SJCRH30 (cell line): Measurements from ENCODE around the gene CDK12. TPM values are rescaled to one million over a fixed set of nuclear protein-coding genes. Genes with fewer than 3 reads are reported as not detected.
"Not testable (repeated sequence)": the region's sequence is repeated elsewhere in the genome, so short reads cannot be mapped to it uniquely, and the experiment has no call there.

Experiments
- DNase-seq, 2 experiments: peaks; one replicate each; pipeline ENCODE4 v3.0.0-alpha.2; 2015 to 2020
- H3K27ac ChIP-seq: fragments of 250-450 bp; sonication (Bioruptor Pico); 2 replicates; pipeline ENCODE4 v1.5.1; 2020; ENCODE audit warnings: mild to moderate bottlenecking, moderate library complexity
- H3K27me3 ChIP-seq: fragments of 250-450 bp; sonication (Bioruptor Pico); 2 replicates; pipeline ENCODE4 v1.5.1; 2020; ENCODE audit warnings: mild to moderate bottlenecking, moderate library complexity
- H3K36me3 ChIP-seq: fragments of 250-450 bp; sonication (Bioruptor Pico); 2 replicates; pipeline ENCODE4 v1.5.1; 2020; ENCODE audit warnings: mild to moderate bottlenecking, moderate library complexity
- H3K4me1 ChIP-seq: fragments of 250-450 bp; sonication (Bioruptor Pico); 2 replicates; pipeline ENCODE4 v1.5.1; 2020; ENCODE audit warnings: mild to moderate bottlenecking, moderate library complexity
- H3K4me3 ChIP-seq: fragments of 250-450 bp; sonication (Bioruptor Pico); 2 replicates; pipeline ENCODE4 v1.5.1; 2020; ENCODE audit warnings: mild to moderate bottlenecking, moderate library complexity
- H3K9me3 ChIP-seq: fragments of 250-450 bp; sonication (Bioruptor Pico); replicated peaks from 2 replicates; pipeline ENCODE4 v1.5.1; 2020; ENCODE audit warnings: mild to moderate bottlenecking, moderate library complexity
- total RNA-seq: library from RNA; depleted of rRNA; stranded (reverse); fragments of >200 nt; shearing (Covaris generic); gene quantifications from 2 replicates; pipeline ENCODE4 v1.2.3, GENCODE V29; 2014

The CDK12 gene
- total RNA-seq, 1 experiment from 2014 or later, result 51.9 TPM

DNA sequence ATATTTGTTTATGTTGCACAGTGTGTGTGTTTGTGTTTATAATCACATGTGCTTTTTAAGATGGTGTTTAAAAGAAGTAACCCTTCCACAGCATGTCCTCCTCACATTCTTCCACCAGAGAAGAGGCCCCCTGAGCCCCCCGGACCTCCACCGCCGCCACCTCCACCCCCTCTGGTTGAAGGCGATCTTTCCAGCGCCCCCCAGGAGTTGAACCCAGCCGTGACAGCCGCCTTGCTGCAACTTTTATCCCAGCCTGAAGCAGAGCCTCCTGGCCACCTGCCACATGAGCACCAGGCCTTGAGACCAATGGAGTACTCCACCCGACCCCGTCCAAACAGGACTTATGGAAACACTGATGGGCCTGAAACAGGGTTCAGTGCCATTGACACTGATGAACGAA is 69.2 kb downstream of the CDK12 start:
- H3K4me1 ChIP-seq, result peaks cover 15% of the 10 kb centered on the region
- H3K36me3 ChIP-seq, result peaks cover 62% of the 10 kb centered on the region
- H3K9me3 ChIP-seq, result no peaks in the 10 kb centered on the region
- DNase-seq, result no peak
- H3K4me3 ChIP-seq, result no peak overlapping the region
- H3K27ac ChIP-seq, result no peak overlapping the region
- H3K27me3 ChIP-seq, result no peaks in the 10 kb centered on the region

DNA sequence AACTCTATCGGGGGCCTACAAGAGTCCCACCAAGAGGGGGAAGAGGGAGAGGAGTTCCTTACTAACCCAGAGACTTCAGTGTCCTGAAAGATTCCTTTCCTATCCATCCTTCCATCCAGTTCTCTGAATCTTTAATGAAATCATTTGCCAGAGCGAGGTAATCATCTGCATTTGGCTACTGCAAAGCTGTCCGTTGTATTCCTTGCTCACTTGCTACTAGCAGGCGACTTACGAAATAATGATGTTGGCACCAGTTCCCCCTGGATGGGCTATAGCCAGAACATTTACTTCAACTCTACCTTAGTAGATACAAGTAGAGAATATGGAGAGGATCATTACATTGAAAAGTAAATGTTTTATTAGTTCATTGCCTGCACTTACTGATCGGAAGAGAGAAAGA is 70.0 kb downstream of the CDK12 start:
- no peak for DNase-seq
- H3K36me3 ChIP-seq, result peaks cover 56% of the 10 kb centered on the region

DNA sequence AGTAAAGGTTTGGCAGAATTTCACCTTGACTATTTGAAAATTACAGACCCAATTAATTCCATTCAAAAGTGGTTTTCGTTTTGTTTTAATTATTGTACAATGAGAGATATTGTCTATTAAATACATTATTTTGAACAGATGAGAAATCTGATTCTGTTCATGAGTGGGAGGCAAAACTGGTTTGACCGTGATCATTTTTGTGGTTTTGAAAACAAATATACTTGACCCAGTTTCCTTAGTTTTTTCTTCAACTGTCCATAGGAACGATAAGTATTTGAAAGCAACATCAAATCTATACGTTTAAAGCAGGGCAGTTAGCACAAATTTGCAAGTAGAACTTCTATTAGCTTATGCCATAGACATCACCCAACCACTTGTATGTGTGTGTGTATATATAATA is 72.6 kb downstream of the CDK12 start:
- Histone ChIP-seq H3K27me3 (no peaks in the 10 kb centered on the region), H3K36me3 (peaks cover 30% of the 10 kb centered on the region), H3K27ac (no peak overlapping the region), H3K9me3 (no peaks in the 10 kb centered on the region), H3K4me1 (no peaks in the 10 kb centered on the region), H3K4me3 (no peak overlapping the region)
- no peak for DNase-seq

More for the DNA sequence above, 70.0 kb downstream of the CDK12 start:
- H3K27ac ChIP-seq, result no peak overlapping the region
- no peak overlapping the region for H3K4me3 ChIP-seq
- H3K27me3 ChIP-seq, result no peaks in the 10 kb centered on the region
- no peaks in the 10 kb centered on the region for H3K9me3 ChIP-seq
- peaks cover 11% of the 10 kb centered on the region for H3K4me1 ChIP-seq

DNA sequence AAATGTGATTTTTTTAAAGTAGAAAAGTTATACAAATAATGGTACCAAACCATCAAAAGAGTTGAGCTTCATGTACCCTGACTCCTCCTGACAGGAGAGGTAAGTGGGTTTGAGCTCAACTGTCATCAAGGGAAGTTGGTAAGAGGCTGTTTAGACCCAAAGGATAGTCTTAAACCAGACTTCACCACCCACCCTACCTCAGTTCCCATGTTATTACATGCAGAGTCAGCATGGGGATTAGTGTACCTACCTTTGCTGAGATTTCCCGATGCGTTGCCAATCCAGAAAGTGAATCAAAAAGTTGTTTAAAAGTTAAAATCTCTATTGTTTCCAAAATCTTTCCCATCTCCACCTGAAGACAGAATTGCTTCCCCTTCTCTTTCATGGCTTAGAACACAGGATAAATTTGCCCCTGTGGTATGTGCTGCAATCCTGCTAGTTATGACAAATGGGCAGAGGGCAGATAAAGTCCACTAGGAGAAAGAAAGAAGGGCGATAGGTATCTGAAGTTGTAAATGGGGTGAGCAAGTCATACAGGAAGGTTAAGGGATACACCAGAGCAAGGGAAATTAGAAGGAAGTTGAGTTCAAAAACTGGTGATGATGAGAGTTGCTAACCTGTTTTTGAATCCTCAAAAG is 73.6 kb downstream of the CDK12 start:
- no peak overlapping the region for H3K27ac ChIP-seq
- H3K27me3 ChIP-seq, result no peaks in the 10 kb centered on the region
- no peak for DNase-seq
- H3K4me3 ChIP-seq, result no peak overlapping the region
- H3K36me3 ChIP-seq, result peaks cover 20% of the 10 kb centered on the region
- no peaks in the 10 kb centered on the region for H3K9me3 ChIP-seq
- no peaks in the 10 kb centered on the region for H3K4me1 ChIP-seq

DNA sequence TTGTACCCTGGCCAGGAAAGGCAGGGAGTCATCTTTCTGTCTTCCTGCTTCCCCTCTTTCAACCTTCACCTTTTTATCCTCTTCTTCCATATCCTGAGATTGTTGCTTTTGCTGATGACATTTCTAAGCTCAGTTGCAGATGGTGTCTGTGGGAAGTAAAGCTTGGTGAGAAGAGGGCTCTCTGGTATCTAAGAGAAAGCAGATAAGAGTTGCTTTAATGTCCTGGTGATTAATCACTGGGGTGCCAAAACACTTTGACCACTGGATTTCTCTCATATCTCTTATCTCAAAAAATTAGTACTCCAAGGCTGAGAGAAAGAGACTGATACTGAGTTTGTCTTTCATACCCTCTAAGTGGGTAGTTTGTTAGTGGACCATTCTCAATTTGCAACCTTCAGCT is 75.2 kb downstream of the CDK12 start:
- Histone ChIP-seq H3K27ac (no peak overlapping the region), H3K4me1 (no peaks in the 10 kb centered on the region), H3K9me3 (no peaks in the 10 kb centered on the region), H3K27me3 (no peaks in the 10 kb centered on the region), H3K36me3 (peaks cover 7% of the 10 kb centered on the region; the same call in 1 of the 2 replicates), H3K4me3 (no peak overlapping the region)
- DNase-seq, result no peak

DNA sequence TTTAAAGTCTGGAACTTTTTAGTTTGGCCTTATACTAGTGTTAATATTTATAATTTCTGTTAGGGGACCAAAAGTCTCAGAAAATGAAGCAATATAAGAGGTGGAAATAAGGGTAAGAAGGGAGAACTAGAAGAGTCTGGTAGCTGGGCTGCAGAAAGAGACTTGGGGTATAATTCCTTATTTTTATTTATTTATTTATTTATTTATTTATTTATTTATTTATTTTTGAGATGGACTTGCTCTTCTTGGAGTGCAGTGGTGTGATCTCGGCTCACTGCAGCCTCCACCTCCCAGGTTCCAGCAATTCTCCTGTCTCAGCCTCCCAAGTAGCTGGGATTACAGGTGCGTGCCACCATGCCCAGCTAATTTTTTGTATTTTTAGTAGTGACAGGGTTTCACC is 76.1 kb downstream of the CDK12 start:
- not testable (repeated sequence) for H3K36me3 ChIP-seq, H3K27ac ChIP-seq, DNase-seq, H3K27me3 ChIP-seq, H3K4me3 ChIP-seq, H3K9me3 ChIP-seq, H3K4me1 ChIP-seq

DNA sequence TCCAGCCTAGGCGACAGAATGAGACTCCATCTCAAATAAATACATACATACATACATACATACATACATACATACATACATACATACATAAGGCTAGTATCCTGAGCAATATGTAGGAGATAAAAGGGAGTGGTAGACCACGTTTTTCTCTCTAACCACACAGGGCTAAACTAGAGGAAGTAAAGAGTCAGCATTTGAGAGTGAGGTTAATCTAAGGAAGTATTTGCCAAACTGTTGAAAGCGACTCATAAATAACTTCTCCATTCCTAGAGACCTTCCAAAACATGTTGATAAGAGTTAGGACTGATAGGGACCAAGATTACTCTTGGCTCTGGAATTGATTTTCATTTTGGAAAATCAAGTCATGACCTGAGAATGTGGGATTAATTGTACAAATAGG is 77.6 kb downstream of the CDK12 start:
- no peak overlapping the region for H3K4me3 ChIP-seq

DNA sequence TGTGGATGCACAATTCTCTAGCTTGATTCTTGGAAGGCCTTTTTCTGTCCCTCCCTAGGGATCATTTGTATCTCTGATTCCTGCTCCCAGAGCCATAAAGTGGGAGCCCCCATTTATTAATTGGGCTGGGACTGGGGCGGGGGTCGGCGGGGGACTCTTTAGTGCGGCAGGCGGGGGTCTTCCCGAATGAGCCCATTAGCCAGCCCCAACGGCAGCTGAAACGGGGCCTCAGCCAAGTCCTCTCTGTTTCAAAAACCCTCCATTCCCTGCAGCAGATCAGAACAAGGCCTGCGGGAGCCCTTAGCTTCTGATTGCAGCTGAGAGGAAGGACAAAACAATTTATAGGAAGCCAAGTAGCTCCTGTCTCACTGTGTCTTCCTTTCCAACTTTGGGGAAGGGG is 79.3 kb downstream of the CDK12 start:
- no peak overlapping the region for H3K27ac ChIP-seq
- DNase-seq, result no peak
- H3K4me1 ChIP-seq, result no peaks in the 10 kb centered on the region

More for the DNA sequence above, 77.6 kb downstream of the CDK12 start:
- H3K27ac ChIP-seq, result no peak overlapping the region
- no peaks in the 10 kb centered on the region for H3K9me3 ChIP-seq
- H3K27me3 ChIP-seq, result no peaks in the 10 kb centered on the region
- DNase-seq, result no peak
- H3K4me1 ChIP-seq, result no peaks in the 10 kb centered on the region
- H3K36me3 ChIP-seq, result no peaks in the 10 kb centered on the region

DNA sequence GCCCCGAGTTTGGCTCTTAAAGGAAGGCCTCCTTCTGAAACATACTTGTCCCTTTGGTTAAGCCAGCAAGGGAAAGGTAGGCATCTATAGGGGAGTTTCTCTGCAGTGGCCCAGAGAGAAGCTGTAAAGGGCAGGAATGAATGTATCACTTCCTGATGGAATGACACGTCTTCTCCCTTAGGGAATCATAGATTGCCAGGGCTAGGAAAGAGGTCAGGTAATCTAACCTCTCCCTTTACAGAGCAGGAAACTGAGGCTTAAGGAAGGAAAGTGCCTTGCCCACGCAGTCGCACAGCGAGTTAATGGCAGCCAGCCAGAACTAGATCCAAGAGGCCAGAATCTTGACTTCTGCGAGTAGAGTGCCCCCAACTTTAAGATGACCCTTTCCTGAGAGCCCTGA is 80.4 kb downstream of the CDK12 start:
- Histone ChIP-seq H3K9me3 (no peaks in the 10 kb centered on the region), H3K4me3 (no peak overlapping the region), H3K36me3 (no peaks in the 10 kb centered on the region), H3K27ac (no peak overlapping the region), H3K27me3 (no peaks in the 10 kb centered on the region), H3K4me1 (no peaks in the 10 kb centered on the region)
- no peak for DNase-seq

More for the DNA sequence above, 79.3 kb downstream of the CDK12 start:
- no peak overlapping the region for H3K4me3 ChIP-seq
- H3K9me3 ChIP-seq, result no peaks in the 10 kb centered on the region
- H3K27me3 ChIP-seq, result no peaks in the 10 kb centered on the region
- H3K36me3 ChIP-seq, result no peaks in the 10 kb centered on the region

DNA sequence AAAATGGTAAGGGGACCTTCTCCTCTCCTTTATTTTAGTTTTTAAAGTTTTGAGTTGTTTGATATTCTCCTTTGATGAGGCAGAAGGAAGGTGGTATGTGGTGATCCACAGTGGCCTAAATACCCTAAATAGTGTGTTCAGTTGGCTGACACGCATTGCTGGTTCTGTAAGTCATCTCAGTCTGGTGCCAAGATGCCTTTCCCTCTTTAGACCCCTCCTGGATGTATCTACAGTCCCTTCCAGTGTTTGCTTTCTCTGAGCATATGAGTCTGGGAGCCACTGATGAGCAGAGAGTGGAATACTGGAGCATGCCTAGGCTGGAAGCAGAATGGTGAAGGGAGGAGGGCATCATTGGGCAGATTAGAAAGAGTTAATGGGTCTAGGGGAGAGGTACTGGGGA is 81.9 kb downstream of the CDK12 start:
- Histone ChIP-seq H3K27me3 (no peaks in the 10 kb centered on the region), H3K4me1 (no peaks in the 10 kb centered on the region), H3K9me3 (no peaks in the 10 kb centered on the region), H3K36me3 (no peaks in the 10 kb centered on the region), H3K4me3 (no peak overlapping the region), H3K27ac (no peak overlapping the region)
- DNase-seq, result no peak

DNA sequence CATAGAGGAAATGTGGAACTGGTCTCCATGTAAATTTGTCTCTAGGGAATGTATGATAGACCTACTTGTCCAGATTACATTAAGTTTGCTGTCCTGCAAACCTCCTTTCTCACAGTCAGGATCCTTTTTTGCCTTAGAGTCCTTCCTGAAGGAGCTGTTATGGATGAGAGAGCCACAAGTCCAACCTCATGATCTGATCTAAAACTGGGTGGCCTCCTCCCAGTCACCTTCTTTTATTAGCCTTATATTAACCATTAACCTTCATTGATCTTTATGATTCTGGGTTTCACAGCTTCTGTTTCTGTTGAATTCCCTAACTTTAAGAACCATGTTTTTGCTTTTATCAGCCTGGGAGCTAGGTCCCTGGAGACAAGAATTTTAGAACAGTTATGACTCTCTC is 82.4 kb downstream of the CDK12 start:
- Histone ChIP-seq H3K27ac (no peak overlapping the region), H3K4me1 (no peaks in the 10 kb centered on the region), H3K36me3 (no peaks in the 10 kb centered on the region), H3K9me3 (no peaks in the 10 kb centered on the region), H3K27me3 (no peaks in the 10 kb centered on the region), H3K4me3 (no peak overlapping the region)
- no peak for DNase-seq

DNA sequence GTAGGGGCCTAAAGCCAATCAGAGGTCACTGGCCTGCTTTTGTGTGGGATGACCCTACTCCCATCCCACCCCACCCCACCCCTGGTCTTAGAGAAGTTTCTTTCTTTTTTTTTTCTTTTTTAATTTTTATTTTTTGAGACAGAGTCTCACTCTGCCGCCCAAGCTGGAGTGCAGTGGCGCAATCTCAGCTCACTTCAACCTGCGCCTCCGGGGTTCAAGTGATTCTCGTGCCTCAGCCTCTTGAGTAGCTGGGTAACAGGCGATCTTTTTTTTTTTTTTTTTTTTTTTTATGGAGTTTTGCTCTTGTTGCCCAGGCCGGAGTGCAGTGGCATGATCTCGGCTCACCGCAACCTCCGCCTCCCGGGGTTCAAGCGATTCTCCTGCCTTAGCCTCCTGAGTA is 83.1 kb downstream of the CDK12 start:
- H3K4me1 ChIP-seq, H3K9me3 ChIP-seq, H3K27ac ChIP-seq, H3K27me3 ChIP-seq, H3K4me3 ChIP-seq, DNase-seq, H3K36me3 ChIP-seq: not testable (repeated sequence)

DNA sequence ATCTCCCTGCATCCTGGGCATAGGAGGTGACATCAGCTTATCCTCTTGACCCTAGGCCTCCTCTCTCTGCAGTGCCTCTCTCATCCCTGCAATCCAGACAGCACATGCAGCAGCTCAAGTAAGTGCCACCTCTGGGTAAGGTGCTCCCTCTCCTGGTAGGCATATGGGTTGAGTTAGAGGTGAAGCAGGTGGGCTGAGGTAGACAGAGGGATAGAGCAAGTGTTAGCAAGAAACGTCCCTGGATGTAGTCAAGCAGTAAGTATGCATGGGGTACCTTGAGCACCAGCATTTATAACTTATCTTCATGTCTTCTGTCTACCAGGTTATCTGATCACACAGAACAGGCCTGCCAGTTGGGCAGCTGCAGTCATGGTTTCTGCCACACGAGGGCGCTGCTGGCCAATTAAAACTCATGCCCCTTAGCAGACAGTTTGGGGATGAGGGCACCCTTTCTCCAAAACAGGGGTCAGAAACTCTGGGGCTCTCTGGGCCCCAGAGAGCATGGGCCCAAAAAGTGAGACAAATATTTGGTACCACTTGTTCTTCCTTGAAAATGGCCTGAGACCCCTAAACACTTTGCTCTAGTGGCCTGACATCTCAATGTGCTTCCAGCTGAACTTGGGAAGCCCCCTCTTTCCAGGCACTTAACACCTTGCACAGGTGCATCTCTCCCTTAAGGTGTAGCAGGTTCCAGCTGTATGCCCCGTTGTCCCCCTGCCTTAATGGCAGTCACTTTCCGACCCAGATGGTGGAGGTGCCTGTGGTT is 86.6 kb downstream of the CDK12 start:
- no peaks in the 10 kb centered on the region for H3K9me3 ChIP-seq
- no peak overlapping the region for H3K4me3 ChIP-seq
- DNase-seq, result peak; percentile 51 to 80
- no peaks in the 10 kb centered on the region for H3K27me3 ChIP-seq
- no peak overlapping the region for H3K27ac ChIP-seq
- no peaks in the 10 kb centered on the region for H3K36me3 ChIP-seq
- no peaks in the 10 kb centered on the region for H3K4me1 ChIP-seq

DNA sequence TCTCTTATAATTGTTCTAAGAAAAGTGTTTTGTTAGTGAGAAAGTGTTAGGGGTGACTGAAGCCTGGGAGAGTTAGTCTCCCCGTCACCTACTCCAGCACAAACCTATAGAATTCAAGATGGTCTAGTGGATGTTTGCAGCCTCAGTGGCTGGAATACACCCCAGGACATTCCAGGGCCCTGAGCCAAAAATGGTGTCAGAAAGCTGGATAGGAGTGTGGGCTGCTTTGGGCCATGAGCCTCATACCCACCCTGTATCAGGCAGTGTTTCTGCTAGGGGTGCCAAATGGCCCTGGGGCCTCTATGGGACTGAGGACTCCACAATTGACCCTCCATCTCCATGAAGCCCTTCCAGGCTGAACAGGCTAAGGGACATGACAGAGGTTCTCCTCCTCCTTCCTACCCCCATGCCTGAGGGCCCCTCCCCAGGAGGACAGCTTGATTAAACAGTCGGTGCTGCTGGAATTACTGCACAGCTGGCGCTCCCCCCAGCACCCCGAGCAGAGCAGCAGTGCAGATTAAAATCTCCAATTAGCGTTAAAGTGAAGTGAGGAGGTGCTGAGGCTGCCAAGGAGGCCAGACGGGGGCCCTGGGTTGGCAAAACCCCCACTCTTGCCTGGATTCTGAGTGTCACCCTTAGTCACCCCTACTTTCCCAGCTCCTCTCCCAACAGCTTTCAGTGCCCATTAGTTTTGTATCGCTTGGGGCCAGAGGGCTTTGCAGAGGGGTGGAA is 87.4 kb downstream of the CDK12 start:
- no peaks in the 10 kb centered on the region for H3K9me3 ChIP-seq
- no peaks in the 10 kb centered on the region for H3K4me1 ChIP-seq
- DNase-seq, result no peak
- no peak overlapping the region for H3K4me3 ChIP-seq
- no peak overlapping the region for H3K27ac ChIP-seq
- H3K36me3 ChIP-seq, result no peaks in the 10 kb centered on the region
- H3K27me3 ChIP-seq, result no peaks in the 10 kb centered on the region

DNA sequence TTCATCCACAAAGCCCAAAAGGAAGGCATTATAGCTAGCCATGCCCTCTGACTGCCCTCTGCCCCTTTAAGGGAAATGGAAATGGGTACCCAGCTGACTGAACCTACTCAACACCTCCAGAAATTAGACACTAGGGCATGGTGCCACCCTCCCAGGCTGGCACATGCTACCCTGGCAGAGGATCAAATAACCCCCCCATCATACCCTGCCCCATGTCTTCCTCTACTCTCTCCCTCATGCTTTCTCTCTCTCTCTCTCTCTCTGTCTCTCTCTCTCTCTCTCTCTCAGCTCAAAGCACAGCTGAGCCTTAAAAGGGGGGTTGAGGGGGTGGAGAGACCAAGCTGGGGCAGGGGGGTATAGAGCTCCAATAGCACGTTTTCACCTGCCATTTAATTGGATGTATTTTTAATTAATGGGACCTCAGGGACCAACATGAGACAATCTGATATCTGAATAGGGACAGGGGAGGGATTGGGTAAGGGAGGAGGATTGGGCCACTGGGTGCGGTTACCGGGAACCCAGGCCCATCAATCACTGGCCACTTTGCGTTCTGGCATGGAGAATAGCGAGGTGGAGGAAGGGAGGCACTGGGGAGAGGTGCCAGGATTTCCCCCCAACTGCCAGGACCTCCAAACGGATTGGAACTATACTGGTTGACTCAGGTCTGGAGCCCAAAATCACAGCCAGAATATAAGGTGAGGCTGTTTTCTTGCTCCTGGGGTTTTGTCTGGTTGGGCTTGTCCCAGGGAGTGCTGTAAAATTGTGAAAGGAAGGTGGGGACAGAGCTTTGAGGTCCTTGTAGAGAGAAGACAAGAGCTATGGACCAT is 88.7 kb downstream of the CDK12 start:
- no peak overlapping the region for H3K4me3 ChIP-seq
- H3K9me3 ChIP-seq, result no peaks in the 10 kb centered on the region
- H3K4me1 ChIP-seq, result no peaks in the 10 kb centered on the region
- no peaks in the 10 kb centered on the region for H3K27me3 ChIP-seq
- no peak for DNase-seq
- H3K36me3 ChIP-seq, result no peaks in the 10 kb centered on the region
- no peak overlapping the region for H3K27ac ChIP-seq
